NCI-H748 (cell line): Measurements from ENCODE around the gene AUTS2.

Source experiments
- DNase-seq: peaks from one replicate; lab custom pipeline; 2025; ENCODE audit not compliant: unreplicated experiment; lab: John Stamatoyannopoulos, UW

Gene AUTS2

DNA sequence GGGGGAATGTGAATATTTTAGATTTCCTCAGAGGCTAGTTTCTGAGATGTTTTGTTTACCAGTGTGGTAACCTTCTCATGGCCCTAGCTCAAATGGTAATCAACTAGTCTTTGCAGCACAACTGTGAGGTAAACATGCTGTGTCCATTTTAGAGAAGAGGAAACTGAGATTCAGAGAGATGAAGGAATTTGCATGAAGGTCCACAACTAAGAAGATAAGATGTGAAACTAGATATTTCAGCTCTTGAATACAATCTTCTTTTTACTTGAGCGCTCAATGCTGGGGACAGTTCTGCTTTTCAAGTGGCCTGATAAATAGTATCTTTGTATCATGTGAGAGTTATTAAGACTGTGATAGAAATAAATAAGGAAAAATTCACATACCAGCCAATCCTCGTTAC is 245.4 kb downstream of the AUTS2 start:
- no peak for DNase-seq

DNA sequence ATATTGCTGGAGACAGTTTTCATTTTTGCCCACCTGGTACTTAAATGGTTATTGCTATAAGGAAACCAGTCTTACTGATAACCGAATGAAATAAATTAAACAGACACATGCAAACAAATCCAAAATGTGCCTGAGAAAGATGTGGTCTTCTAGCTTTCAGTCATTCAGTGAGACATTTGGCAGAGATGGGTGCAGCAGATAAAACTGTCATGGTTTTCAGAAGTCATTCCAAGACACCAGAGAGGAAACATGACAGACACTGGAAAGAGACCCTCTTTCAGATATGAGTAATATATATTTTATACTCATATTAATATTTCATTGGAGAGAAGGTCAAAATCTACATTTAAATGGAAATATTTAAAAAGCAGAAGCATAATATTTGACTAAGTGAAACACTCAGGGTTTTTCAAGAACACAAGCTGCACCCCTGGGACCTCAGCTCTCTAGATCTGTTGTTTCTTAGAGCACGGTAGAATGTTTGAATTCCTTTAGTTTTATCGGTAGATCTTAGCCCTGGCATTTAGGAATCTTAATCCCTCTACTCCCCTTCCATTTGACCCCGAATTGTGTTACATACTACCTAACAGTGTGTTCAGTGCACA is 246.1 kb downstream of the AUTS2 start:
- no peak for DNase-seq

DNA sequence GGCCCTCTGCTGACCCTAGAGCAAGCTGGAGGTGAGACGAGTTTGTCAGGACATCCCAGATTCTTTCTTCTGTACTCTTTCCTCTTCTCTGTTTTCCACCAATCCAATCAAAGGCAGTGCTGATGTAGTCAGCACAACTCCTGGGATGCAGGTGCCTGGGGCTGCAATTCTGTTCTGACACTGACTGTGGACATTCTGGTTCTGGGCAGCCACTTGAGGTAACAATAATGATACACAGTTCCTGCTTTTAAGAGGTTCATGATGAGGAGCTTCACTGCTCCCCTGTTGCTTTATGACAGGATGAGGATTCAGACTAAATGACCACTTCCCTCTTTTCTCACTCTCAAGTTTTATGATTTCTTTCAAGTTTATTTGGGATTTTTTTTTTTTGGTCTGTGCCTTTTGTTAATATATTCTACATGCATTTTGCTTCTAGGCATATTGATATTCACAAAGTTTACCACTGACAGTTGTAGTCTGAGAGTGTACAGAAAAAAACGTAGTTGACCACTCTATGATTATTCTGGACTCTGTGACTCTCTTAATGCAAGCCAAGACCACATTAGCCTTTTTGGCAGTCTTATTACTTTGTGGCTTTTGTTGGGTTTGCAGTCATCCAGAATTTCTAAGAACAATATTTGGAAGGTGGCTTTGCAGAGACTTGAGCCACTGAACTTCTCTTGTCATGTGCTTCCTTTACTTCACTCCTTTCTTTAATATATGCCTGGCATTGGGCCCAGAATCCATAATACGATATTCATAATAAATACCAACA is 247.6 kb downstream of the AUTS2 start:
- peak; percentile 91 for DNase-seq

DNA sequence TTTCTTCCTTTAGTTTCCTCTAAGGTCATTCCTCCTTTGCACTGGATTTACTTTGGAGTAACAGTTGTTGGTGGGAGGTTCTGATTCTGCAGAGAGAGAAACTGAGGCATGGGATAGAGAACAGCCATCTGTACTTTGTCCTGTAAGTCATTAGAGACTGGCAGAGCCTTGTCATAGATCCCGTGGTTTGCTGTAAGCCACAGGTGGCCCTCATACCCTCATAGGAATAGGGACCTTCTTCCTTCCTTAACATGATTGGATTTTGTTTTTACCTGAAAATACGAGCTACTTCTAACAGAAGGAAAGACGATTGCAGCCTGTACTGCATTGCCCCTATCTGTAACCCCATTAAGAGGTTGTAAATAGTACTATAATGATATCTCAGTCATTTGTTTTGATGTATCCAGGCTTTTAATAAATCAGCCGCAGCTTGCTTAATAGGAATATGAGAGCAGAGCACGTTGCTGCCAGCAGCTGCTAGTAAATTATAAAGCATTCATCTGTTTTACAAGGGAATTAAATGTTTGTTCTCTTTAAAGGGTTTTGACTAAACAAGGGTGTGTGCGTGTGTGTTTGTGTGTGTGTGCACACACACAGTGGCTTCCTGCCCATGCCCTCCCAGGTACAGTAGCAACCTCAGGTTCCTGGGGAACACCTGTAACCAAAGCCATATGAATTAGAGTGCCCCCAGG is 249.8 kb downstream of the AUTS2 start:
- peak; percentile 99 for DNase-seq

DNA sequence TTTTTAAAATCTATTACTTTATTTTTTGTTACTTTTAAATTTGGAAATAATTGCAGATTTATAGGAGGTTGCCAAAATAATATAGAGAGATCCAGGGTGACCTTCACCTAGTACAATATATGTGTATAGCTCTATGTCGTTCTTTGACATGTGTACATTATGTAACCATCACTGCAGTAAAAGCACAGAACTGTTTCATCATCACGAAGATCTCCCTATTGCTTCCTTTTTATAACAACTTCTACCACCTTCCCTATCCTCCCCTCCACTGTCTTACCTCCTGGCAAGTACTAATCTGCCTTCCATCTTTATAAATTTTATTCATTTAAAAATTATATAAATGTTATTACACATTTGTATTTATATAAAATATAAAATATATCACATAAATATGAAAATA is 251.0 kb downstream of the AUTS2 start:
- DNase-seq = peak; percentile 38

DNA sequence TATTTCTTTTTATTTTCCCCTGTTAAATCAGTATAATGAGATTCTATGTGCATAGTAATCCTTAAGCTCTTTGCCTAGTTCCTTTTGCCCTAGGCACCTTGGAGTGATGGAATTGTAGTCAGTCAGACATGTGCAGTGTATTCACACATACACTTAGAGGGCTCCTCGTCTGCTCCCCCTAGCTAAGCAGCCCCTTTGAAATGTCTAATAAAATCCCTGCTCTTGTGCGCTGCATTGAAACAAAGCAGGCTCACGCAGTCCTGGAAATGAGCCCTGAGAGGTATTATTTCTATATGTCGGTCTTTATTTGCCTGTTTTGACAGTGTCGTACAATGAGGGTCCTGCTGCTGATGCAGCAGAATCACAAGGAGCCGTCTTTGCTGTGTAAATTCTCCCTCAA is 258.7 kb downstream of the AUTS2 start:
- DNase-seq = peak; percentile 46

DNA sequence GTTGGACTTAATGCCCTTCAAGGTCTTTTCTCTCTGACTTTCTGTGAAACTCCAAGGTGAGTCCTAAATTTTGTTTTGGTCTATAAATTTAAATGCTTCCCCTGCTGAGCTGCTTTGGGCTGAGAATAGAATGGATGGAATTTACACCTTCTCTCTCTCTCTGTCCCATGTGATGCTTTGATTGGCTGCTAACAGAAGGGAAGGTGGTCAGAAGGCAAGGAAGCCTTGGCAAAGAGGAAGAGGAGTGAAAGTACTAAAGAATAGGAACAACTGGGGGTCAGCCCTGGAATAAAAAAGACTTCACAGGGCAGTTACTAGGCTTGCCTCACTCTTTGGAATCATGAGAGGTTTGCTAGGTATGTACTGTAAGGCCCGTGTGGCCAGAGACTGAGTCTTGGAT is 260.2 kb downstream of the AUTS2 start:
- no peak for DNase-seq

DNA sequence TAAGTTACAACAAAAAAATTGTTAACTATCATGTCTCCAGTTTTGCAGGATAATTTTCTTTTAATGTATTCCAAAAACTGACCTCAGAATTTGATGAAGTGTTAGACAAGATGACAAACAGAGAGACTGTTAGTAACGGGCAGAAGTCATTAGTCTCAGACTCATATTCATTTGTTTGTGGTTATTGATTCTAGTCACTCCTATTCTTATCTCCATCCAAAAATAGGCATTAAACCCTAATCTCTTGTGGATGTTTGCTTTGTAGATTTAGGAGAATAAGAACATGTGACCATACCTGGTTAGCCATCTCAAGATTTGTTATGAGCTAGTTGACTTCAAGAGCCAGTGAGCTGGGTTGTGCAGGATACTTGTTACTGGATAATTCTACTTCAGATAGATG is 261.1 kb downstream of the AUTS2 start:
- peak; percentile 18 for DNase-seq

DNA sequence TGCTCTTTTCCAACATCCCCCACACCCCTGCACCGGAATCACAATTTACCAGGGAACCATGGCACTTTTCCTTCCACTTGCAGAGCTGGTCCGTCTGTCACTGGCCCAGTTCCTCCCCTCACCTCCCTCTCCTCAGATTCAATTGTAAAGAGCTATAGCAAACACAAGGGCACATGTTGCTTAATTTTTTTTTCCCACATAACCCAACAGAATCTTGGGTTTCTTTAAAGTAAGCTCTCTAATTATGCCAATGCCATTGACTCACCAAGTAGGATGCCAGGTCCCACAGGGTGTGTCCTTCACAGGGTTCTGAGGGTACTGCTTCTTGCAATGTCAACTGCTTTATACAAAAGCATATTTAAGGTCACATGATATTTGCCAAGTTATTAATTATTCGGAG is 262.2 kb downstream of the AUTS2 start:
- no peak for DNase-seq

DNA sequence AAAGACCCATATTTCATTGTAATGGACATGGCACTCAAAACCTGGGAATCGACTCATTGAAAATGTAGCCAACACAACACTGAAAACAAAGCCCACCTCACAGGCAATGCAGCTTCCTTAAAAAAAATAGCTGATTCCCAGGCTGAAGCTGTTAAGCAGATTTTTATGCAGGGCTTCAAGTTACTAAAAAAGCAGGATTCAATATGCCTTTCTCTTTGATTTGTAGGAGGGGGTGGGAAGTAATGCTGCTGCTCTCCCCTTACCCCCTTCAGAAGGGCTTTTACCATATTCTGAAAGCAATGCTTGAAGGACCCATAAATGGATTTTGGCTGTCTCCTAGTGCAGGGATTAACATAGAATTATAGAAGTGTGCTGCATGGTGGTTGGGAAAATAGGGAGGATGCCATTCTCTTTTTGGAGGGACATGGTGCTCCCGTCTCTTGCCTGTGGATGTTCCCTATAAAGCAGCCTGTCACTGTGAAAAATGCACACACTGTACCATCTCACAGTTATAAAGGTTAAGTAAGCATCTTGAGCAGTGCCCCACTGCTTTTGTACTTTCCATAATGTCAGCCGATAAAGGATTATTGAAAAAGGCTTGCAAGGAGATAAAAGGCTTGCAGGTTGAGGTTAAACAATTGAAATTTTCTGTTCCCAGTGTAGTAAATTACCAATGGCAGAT is 262.8 kb downstream of the AUTS2 start:
- peak; percentile 49 for DNase-seq

DNA sequence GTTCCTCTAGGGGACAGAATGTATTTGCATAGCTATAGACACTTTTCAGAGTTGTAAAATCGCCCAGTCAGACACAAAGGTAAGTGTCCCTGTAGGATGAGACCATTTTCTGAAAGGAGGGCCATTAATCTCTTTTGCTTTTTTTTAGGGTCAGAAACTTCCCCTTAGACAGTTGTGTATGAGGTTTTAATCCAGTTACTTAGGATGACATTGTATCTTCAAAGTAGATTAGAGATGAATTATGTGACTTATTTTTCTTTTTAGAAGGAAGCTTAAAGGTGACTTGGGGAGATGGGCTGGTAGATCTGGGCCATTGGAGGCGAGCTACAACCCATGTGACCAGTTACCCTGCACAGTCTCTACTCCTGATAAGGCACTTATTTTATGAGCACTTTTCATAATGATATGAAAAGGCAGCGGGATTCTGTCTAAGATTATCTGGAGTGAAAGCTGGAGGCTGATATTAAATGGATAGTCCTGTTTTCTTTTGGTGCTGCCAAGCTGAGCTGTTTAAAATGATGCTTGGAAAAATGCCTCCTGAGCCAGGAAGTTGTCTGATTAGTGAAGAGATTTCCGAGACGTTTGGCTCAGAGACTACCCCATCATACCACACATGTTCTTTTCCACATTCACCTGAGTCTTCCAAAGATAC is 264.3 kb downstream of the AUTS2 start:
- DNase-seq = no peak

DNA sequence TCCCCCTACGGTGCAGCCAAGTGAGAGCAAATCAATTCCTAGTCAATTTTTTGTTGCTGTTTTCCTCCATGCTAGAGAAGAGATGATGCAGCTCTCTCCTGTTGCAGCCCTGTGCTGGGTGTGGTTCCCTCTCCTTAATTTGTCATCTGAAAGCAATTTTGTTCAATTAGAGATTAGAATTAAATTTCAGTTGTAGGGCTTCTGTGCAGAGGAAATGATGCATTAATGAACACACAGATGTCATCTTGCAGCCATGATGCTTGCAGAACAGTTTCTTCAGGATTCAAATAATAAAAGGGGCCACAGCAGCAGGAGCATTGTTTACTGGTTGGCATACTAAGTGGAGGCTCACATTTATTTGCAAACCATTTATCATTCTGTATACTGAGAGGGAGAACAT is 266.0 kb downstream of the AUTS2 start:
- peak; percentile 97 for DNase-seq

DNA sequence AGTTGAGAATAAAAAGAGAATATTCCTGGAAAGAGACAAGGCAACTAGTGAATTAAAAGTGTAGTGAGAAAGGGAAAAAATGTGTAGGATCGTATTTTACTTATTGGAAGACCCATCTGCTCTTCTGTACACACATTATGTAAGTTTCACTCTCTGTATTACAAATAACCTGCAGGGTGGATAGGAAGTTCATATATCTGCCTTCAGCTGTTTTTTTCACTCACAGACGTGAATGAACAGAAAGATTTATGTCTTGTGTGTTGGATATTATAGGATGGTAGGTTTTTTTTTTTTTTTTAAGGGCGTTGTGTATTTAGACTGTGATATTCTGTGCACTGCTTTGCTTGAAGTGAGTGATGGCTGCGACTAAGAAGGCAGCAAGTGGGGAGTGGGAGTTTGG is 266.5 kb downstream of the AUTS2 start:
- DNase-seq = peak; percentile 88

DNA sequence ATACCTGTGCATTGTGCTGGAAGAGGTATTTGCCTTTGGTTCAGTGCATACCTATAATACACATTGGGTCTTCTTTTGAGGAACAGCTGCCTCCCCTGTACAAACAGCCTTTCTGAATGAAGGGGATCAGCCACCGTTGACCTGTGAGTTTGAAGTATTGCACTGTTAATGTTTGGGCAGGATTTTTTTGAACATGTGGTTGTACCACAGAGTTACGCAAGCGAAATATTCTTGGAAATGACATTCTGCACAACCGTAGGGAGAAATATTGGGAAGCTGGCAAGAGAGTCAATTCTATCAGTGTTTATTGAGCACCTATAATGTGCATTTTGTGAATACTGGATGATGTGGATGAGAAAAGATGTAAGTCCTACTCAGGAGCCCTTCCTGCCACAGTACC is 270.6 kb downstream of the AUTS2 start:
- no peak for DNase-seq

DNA sequence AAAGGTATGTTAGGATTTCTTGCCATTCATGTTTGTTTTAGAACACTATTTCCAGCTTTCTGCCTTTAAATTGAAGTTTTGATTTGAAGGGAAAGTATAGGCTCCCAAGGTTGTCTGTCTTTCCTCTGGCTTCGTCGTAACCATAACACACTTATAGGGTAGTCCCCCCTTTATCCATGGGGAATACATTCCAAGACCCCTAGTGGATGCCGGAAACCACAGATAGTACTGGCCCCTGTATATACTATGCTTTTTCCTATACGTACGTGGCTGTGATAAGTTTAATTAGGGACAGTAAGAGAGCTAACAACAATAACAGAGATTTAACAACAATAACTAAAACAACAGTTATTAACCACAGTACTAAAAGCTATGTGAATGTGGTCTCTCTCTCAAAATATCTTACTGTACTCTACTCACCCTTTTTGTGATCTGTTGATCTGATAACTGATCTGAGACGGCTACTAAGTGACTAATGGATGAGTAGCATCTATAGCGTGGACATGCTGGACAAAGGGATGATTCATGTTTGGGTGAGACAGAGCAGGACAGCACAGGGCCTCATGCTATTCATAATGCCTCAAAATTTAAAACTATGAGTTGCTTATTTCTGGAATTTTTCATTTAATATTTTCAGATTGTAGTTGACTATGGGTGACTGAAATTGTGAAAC is 273.1 kb downstream of the AUTS2 start:
- no peak for DNase-seq

DNA sequence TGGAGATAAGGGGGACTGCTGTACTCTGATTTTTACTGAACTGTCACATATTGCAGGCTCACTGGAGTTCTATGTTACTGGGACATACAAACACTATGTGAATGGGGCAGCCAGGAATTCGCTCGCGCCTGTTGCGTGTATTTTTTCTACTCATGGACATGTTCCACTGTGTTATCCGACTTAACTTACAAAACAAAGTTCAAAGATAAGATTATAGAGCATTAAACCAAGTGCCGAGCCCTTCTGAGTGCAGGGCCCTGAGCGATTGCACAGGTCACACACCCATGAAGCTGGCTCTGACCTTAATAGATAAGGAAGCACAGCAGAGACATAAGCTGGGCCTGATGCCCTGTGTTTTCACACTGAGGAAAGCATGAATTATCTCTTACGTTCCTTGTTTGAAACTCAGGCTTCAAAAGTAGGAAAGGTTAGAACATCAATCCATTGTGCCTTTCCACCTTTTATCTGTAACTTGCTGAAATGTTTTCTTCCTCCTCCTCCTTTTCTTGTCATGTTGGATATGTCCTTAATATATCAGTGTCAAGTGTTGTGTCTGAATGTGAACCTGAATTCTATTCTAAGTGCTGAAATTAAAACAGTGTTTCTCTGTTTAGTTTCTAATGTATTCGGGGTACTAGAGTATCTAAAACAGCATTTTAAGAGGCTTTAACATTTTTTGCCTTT is 273.8 kb downstream of the AUTS2 start:
- no peak for DNase-seq

DNA sequence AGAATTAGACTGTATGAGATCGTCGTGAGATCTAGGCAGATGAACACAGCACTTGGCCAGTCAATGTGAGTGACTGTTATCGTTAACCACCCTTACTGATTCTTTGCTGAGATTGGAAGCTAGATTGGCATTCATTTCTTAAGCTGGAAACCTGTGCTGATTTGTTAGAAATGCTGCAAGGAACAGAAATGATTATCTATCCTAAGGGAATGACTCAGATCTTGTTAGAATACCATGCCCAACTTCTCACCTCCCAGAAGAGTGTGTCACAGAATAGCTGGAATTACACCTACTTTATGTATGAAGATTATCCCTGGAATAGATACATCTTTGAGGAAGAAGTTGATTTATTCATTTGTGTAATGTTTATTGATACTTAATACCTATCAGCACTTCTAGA is 275.2 kb downstream of the AUTS2 start:
- DNase-seq = no peak

DNA sequence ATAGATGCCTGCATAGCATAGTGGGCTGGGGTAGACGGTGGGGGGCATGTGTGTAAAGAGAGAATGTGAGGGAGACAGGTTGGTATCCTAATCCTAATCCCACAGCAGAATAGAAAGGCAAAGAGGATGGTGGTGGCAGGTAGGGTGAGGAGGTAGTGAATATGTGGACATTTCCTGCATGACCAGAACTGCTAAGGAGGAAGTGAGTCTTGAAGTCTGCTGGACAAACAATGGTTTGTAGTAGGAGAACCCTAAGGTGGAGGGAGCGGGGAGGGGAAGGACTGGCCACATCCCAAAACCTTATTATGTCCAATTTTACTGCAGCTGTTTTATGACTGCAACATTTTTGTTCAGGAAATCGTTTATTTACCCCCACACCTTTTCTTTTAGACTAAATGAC is 279.7 kb downstream of the AUTS2 start:
- DNase-seq = no peak

DNA sequence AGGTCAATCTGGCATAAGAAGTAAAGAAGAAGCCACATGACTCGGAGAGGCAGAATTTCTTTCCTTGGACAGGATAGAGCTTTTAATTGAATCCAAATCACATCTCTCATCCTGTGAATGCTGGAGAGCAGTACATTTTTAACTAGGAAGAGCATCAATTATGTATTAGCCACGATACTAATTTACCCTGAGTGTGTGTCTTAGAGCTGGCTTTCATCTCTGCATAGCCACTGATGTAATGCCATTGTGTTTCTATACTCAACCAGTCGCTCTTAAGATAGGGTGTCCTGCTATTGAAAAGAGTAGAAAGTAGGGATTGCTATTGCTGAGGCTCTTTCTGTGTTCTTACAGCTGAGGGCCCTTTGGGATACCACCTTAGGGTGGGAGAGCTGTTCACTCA is 280.3 kb downstream of the AUTS2 start:
- DNase-seq = no peak

DNA sequence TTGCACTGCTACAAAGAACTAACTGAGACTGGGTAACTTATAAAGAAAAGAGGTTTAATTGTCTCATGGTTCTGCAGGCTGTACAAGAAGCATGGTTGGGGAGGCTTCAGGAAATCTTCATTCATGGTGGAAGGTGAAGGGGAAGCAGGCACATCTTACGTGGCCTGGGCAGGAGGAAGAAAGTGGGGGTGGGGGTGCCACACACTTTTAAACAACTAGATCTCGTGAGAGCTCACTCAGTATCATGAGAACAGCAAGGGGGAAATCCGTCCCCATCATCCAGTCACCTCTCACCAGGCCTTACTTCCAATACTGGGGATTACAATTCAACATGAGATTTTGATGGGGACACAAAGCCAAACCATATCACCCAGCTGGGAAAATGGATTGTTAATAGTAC is 281.7 kb downstream of the AUTS2 start:
- no peak for DNase-seq
